ENCODE results near the gene IL13. TPM values are rescaled to one million over a fixed set of nuclear protein-coding genes. Genes with fewer than 3 reads are reported as not detected.

The IL13 gene
- total and polyA plus RNA-seq, 2 donors (not counting 3 experiments of a cell fraction or from before 2014, with no cell fraction given), result 0.06 TPM; not detected in 1

- POLR2A ChIA-PET, result interaction anchor here (0.7 kb wide), 1 partner anchor 29 kb away, joined by 3 read pairs; no protein-coding TSS in a partner anchor
These were observed 16.9 kb downstream of the IL13 start for GRCh38 chr5:132674671-132675506.

More at GRCh38 chr5:132674671-132675506, 16.9 kb downstream of the IL13 start:
- dilution Hi-C loops (cut with MboI; ENCODE audit: extremely low pct_ligation_motif_present, low sequenced_read_pairs), result no loop called here
- DNase-seq (ENCODE audit: low read depth, low spot score), result peak; percentile 76
- peak; percentile 68 for FAIRE-seq
- no peak overlapping the region for H3K4me3 ChIP-seq (replicated peaks in 1 of 3; ENCODE audit: insufficient read depth in 1 of 3, low read depth in 1 of 3, low read length in 3 of 3)
- no peaks in the 10 kb centered on the region for H4K20me1 ChIP-seq (replicated peaks; ENCODE audit: control insufficient read depth, extremely low read depth, insufficient read depth, low read length)
- H3K9ac ChIP-seq (replicated peaks; ENCODE audit: extremely low read depth, insufficient read depth, low read length), result no peak overlapping the region
- H3K79me2 ChIP-seq (ENCODE audit: control insufficient read depth, insufficient read depth, low read length), result no peaks in the 10 kb centered on the region
- no peaks in the 10 kb centered on the region for H3K9me1 ChIP-seq (replicated peaks; ENCODE audit: control insufficient read depth, extremely low read depth, insufficient read depth, low read length)
- intact Hi-C loops (cut with micrococcal nuclease), result no loop called here
- BruUV-seq (replicated peaks), result no TSS peak
- CTCF ChIA-PET, result interaction anchor here (0.8 to 1.3 kb wide), 4 partner anchors 40 to 148 kb away, joined by 3 to 6 read pairs (median 4); no protein-coding TSS in a partner anchor
- H3K27ac ChIP-seq (ENCODE audit: insufficient read depth, low read depth, low read length), result peak overlapping the region; percentile 29
- H3K36me3 ChIP-seq (ENCODE audit: control insufficient read depth in 2 of 2, extremely low read depth in 1 of 2, insufficient read depth in 2 of 2, low read length in 2 of 2), result no peaks in the 10 kb centered on the region
- H3K4me2 ChIP-seq (ENCODE audit: insufficient read depth, low read length), result no peak overlapping the region
- peaks cover 13% of the 10 kb centered on the region for H3K4me1 ChIP-seq (ENCODE audit: control insufficient read depth, extremely low read depth, insufficient read depth, low read length)
- H3K9me3 ChIP-seq (replicated peaks; ENCODE audit: control insufficient read depth, insufficient read depth, low read length), result no peaks in the 10 kb centered on the region
- H3K27me3 ChIP-seq (ENCODE audit: control insufficient read depth in 2 of 2, insufficient read depth in 2 of 2, low read length in 2 of 2), result no peaks in the 10 kb centered on the region
- TF ChIP-seq MYC (IDR thresholded peaks at IDR 0.05; ENCODE audit: low read depth, low read length), result no peak
- no peak for TF ChIP-seq MAX (IDR thresholded peaks at IDR 0.05; ENCODE audit: insufficient read depth, insufficient read length)
- peak; percentile 8 for TF ChIP-seq JUN (IDR thresholded peaks at IDR 0.05; ENCODE audit: borderline replicate concordance, insufficient read depth, insufficient read length, low read depth)
- peak; percentile 25 for TF ChIP-seq FOS (IDR thresholded peaks at IDR 0.05; ENCODE audit: borderline replicate concordance, insufficient read depth, low read length)
- TF ChIP-seq POLR2AphosphoS5 (IDR thresholded peaks at IDR 0.05; ENCODE audit: insufficient read depth, low read depth, low read length), result no peak
- TF ChIP-seq GATA2 (IDR thresholded peaks at IDR 0.05; ENCODE audit: insufficient read depth, insufficient read length, low read depth, low read length), result no peak
- TF ChIP-seq POLR2A (IDR thresholded peaks at IDR 0.05; ENCODE audit: low read depth, low read length), result no peak
- no peak overlapping the region for H2AFZ ChIP-seq (ENCODE audit: low read depth, low read length)
